GM11168 (cell line): Measurements from ENCODE around the gene NCAM1.

ENCODE experiments used
- in situ Hi-C: fragments of 300-500 bp; cut with MboI; formaldehyde crosslinking; loops from one replicate; pipeline ENCODE4 v1.12.0; 2022; ENCODE audit warnings: low sequenced_read_pairs; ENCODE audit not compliant: unreplicated experiment

Gene NCAM1

GRCh38 chr11:113082341-113082955 is 121.2 kb downstream of the NCAM1 start:
- in situ Hi-C loops: no loop called here

- in situ Hi-C loops: no loop called here
These were observed 122.4 kb downstream of the NCAM1 start for GRCh38 chr11:113083571-113083970.

GRCh38 chr11:113084297-113084696 is 123.1 kb downstream of the NCAM1 start:
- in situ Hi-C loops: no loop called here

GRCh38 chr11:113085446-113085845 is 124.2 kb downstream of the NCAM1 start:
- in situ Hi-C loops: no loop called here

GRCh38 chr11:113087706-113088105 is 126.5 kb downstream of the NCAM1 start:
- in situ Hi-C loops: no loop called here

GRCh38 chr11:113090716-113091480 is 129.7 kb downstream of the NCAM1 start:
- in situ Hi-C loops: no loop called here

GRCh38 chr11:113091481-113091780 is 130.2 kb downstream of the NCAM1 start:
- in situ Hi-C loops: no loop called here

GRCh38 chr11:113096648-113097047 is 135.4 kb downstream of the NCAM1 start:
- in situ Hi-C loops: no loop called here

- in situ Hi-C loops: no loop called here
These were observed 142.9 kb downstream of the NCAM1 start for GRCh38 chr11:113103932-113104690.

GRCh38 chr11:113104691-113105251 is 143.6 kb downstream of the NCAM1 start:
- in situ Hi-C loops: no loop called here

GRCh38 chr11:113105592-113105991 is 144.4 kb downstream of the NCAM1 start:
- in situ Hi-C loops: no loop called here

GRCh38 chr11:113106507-113106906 is 145.3 kb downstream of the NCAM1 start:
- in situ Hi-C loops: no loop called here

GRCh38 chr11:113110046-113110445 is 148.8 kb downstream of the NCAM1 start:
- in situ Hi-C loops: no loop called here

GRCh38 chr11:113111156-113111555 is 149.9 kb downstream of the NCAM1 start:
- in situ Hi-C loops: no loop called here

- in situ Hi-C loops: no loop called here
These were observed 151.1 kb downstream of the NCAM1 start for GRCh38 chr11:113112307-113112706.

- in situ Hi-C loops: no loop called here
These were observed 152.8 kb downstream of the NCAM1 start for GRCh38 chr11:113113801-113114704.

- in situ Hi-C loops: no loop called here
These were observed 153.4 kb downstream of the NCAM1 start for GRCh38 chr11:113114705-113115027.

- in situ Hi-C loops: no loop called here
These were observed 156.9 kb downstream of the NCAM1 start for GRCh38 chr11:113118104-113118503.

GRCh38 chr11:113119074-113119473 is 157.9 kb downstream of the NCAM1 start:
- in situ Hi-C loops: no loop called here
